PC-9 (cell line): Measurements from ENCODE around the gene CRLF3. TPM values are rescaled to one million over a fixed set of nuclear protein-coding genes. Genes with fewer than 3 reads are reported as not detected.
"Not testable (repeated sequence)": the region's sequence is repeated elsewhere in the genome, so short reads cannot be mapped to it uniquely, and the experiment has no call there.

ENCODE experiments used
- BruUV-seq: library from RNA; stranded (reverse); fragments of 400-500 nt; replicated peaks from 2 replicates; lab custom pipeline; 2021; lab: Mats Ljungman, UMichigan
- CTCF ChIA-PET: fragments of 300-600 bp; sonication (Branson Sonifier 250); formaldehyde crosslinking; loops from one replicate; lab custom pipeline; 2022; ENCODE audit warnings: antibody characterized with exemption; lab: Charles Lee
- POLR2A ChIA-PET: fragments of 300-600 bp; sonication (Branson Sonifier 250); formaldehyde crosslinking; loops from one replicate; lab custom pipeline; 2022; ENCODE audit warnings: antibody characterized with exemption; ENCODE audit not compliant: unreplicated experiment; lab: Charles Lee
- DNase-seq, 2 experiments: peaks; one replicate each; pipeline versions ENCODE4 v3.0.0 to v3.0.0-alpha.2; 2015 to 2022; ENCODE audit warnings: mixed read lengths in 1 of 2
- H2AFZ ChIP-seq: fragments of 200-600 bp; sonication (generic); 2 replicates; pipeline ENCODE4 v1.8.1; 2017; ENCODE audit warnings: antibody characterized with exemption
- H3F3A ChIP-seq: fragments of 200-600 bp; sonication (generic); 2 replicates; pipeline ENCODE4 v1.8.1; 2017; ENCODE audit warnings: antibody characterized with exemption, mild to moderate bottlenecking, low read depth; ENCODE audit not compliant: insufficient read depth
- H3K27ac ChIP-seq: fragments of 200-600 bp; sonication (generic); 2 replicates; pipeline ENCODE4 v1.6.1; 2016; ENCODE audit warnings: mixed run types
- H3K27me3 ChIP-seq: fragments of 200-600 bp; sonication (generic); 2 replicates; pipeline ENCODE4 v1.6.1; 2016; ENCODE audit warnings: low read depth, mixed run types; ENCODE audit not compliant: insufficient read depth
- H3K36me3 ChIP-seq: fragments of 200-600 bp; sonication (generic); 2 replicates; pipeline ENCODE4 v1.6.1; 2016; ENCODE audit warnings: low read depth, mixed run types
- H3K4me1 ChIP-seq: fragments of 200-600 bp; sonication (generic); replicated peaks from 2 replicates; pipeline ENCODE4 v1.6.1; 2016; ENCODE audit warnings: mixed run types; ENCODE audit not compliant: insufficient read depth
- H3K4me2 ChIP-seq: fragments of 200-600 bp; sonication (generic); 2 replicates; pipeline ENCODE4 v1.6.1; 2017; ENCODE audit warnings: mixed run types
- H3K4me3 ChIP-seq: fragments of 200-600 bp; sonication (generic); 2 replicates; pipeline ENCODE4 v1.6.1; 2016; ENCODE audit warnings: mixed run types
- H3K79me2 ChIP-seq: fragments of 200-600 bp; sonication (generic); 2 replicates; pipeline ENCODE4 v1.6.1; 2017; ENCODE audit warnings: low read depth, mixed run types
- H3K9me2 ChIP-seq: fragments of 200-600 bp; sonication (generic); 2 replicates; pipeline ENCODE4 v1.8.1; 2017; ENCODE audit warnings: mild to moderate bottlenecking; ENCODE audit not compliant: insufficient read depth
- H3K9me3 ChIP-seq: fragments of 200-600 bp; sonication (generic); 2 replicates; pipeline ENCODE4 v1.8.1; 2016; ENCODE audit warnings: low read depth; ENCODE audit not compliant: insufficient read depth
- H4K20me1 ChIP-seq: fragments of 200-600 bp; sonication (generic); 2 replicates; pipeline ENCODE4 v1.8.1; 2017; ENCODE audit not compliant: insufficient read depth
- CTCF ChIP-seq: fragments of 200-600 bp; sonication (generic); conservative IDR thresholded peaks from 2 replicates; pipeline ENCODE4 v1.6.1; 2017; ENCODE audit warnings: mixed run types, antibody characterized with exemption, mild to moderate bottlenecking, moderate library complexity
- EZH2 ChIP-seq: fragments of 200-600 bp; sonication (generic); IDR thresholded peaks from 2 replicates; pipeline ENCODE4 v1.8.0; 2017; ENCODE audit warnings: antibody characterized with exemption, low read depth
- intact Hi-C: fragments of 100-400 bp; cut with micrococcal nuclease; formaldehyde crosslinking; loops from one replicate; pipeline ENCODE4 v1.10.0; 2022; ENCODE audit not compliant: unreplicated experiment
- total RNA-seq: library from RNA; stranded (reverse); gene quantifications from 2 replicates; pipeline ENCODE4 v1.2.3, GENCODE V29; 2021

Gene CRLF3
- total RNA-seq, 1 experiment from 2014 or later, result 12.9 TPM

GRCh38 chr17:30821871-30822723, 2.4 kb downstream of the CRLF3 start:
- POLR2A ChIA-PET, result no interaction called here
- H3K4me1 ChIP-seq, result peaks cover 33% of the 10 kb centered on the region
- H3F3A ChIP-seq, result peaks cover 19% of the 10 kb centered on the region; the same call in 1 of the 2 replicates
- no peak overlapping the region for H2AFZ ChIP-seq
- no peak overlapping the region for H3K4me3 ChIP-seq
- no peaks in the 10 kb centered on the region for H3K36me3 ChIP-seq
- peaks cover 10% of the 10 kb centered on the region; the same call in 1 of the 2 replicates for H4K20me1 ChIP-seq
- no peak overlapping the region for H3K27ac ChIP-seq
- intact Hi-C loops, result no loop called here
- no TSS peak for BruUV-seq
- H3K9me2 ChIP-seq, result no peaks in the 10 kb centered on the region
- TF ChIP-seq CTCF (no peak), EZH2 (no peak)
- no peaks in the 10 kb centered on the region for H3K9me3 ChIP-seq
- DNase-seq, result no peak
- peak overlapping the region; percentile 99; the same call in 1 of the 2 replicates for H3K4me2 ChIP-seq
- CTCF ChIA-PET, result interaction anchor here (0.6 kb wide), 1 partner anchor 64 kb away, joined by 3 read pairs; no protein-coding TSS in a partner anchor
- H3K79me2 ChIP-seq, result peaks cover 58% of the 10 kb centered on the region
- no peaks in the 10 kb centered on the region for H3K27me3 ChIP-seq

- H3F3A ChIP-seq, result peaks cover 6% of the 10 kb centered on the region; the same call in 1 of the 2 replicates
- peaks cover 65% of the 10 kb centered on the region for H3K79me2 ChIP-seq
- intact Hi-C loops, result no loop called here
- no peaks in the 10 kb centered on the region for H3K9me2 ChIP-seq
- no peak overlapping the region for H3K4me3 ChIP-seq
- no peak for DNase-seq
- BruUV-seq, result no TSS peak
- H3K4me2 ChIP-seq, result no peak overlapping the region
- H3K4me1 ChIP-seq, result peaks cover 16% of the 10 kb centered on the region; the same call in 1 of the 2 replicates
- no peaks in the 10 kb centered on the region for H3K27me3 ChIP-seq
- H3K36me3 ChIP-seq, result no peaks in the 10 kb centered on the region
- H3K9me3 ChIP-seq, result no peaks in the 10 kb centered on the region
- H4K20me1 ChIP-seq, result peaks cover 10% of the 10 kb centered on the region; the same call in 1 of the 2 replicates
- CTCF ChIA-PET, result no interaction called here
- no peak overlapping the region for H2AFZ ChIP-seq
- POLR2A ChIA-PET, result interaction anchor here (0.7 kb wide), 1 partner anchor 15 kb away, joined by 4 read pairs; no protein-coding TSS in a partner anchor
- no peak for TF ChIP-seq CTCF
- no peak for TF ChIP-seq EZH2
- no peak overlapping the region for H3K27ac ChIP-seq
These were observed 4.4 kb downstream of the CRLF3 start for GRCh38 chr17:30819971-30820705.

GRCh38 chr17:30816165-30816564, 8.3 kb downstream of the CRLF3 start:
- H3K4me1 ChIP-seq, result no peaks in the 10 kb centered on the region; the same call in 1 of the 2 replicates
- H2AFZ ChIP-seq, result no peak overlapping the region
- no peak for DNase-seq
- no peak overlapping the region for H3K27ac ChIP-seq
- intact Hi-C loops, result no loop called here
- H3K9me3 ChIP-seq, result no peaks in the 10 kb centered on the region
- ChIA-PET CTCF (no interaction called here), POLR2A (no interaction called here)
- H3K4me3 ChIP-seq, result no peak overlapping the region
- H3K4me2 ChIP-seq, result no peak overlapping the region
- H3K9me2 ChIP-seq, result no peaks in the 10 kb centered on the region
- no peaks in the 10 kb centered on the region for H3K36me3 ChIP-seq
- peaks cover 5% of the 10 kb centered on the region; the same call in 1 of the 2 replicates for H4K20me1 ChIP-seq
- no TSS peak for BruUV-seq
- TF ChIP-seq EZH2 (no peak), CTCF (no peak)
- H3K79me2 ChIP-seq, result peaks cover 51% of the 10 kb centered on the region
- no peaks in the 10 kb centered on the region for H3K27me3 ChIP-seq
- 0 out of 2 replicates have a peak, but pooled peaks cover 8% of the 10 kb centered on the region for H3F3A ChIP-seq

- H3K9me3 ChIP-seq, POLR2A ChIA-PET, H3K4me3 ChIP-seq, H3K4me2 ChIP-seq, H3K27ac ChIP-seq, H2AFZ ChIP-seq, H3K36me3 ChIP-seq, H3K9me2 ChIP-seq, intact Hi-C loops, H3K27me3 ChIP-seq, CTCF ChIA-PET, DNase-seq, H3K4me1 ChIP-seq, BruUV-seq, H4K20me1 ChIP-seq, H3F3A ChIP-seq: not testable (repeated sequence)
- peaks cover 42% of the 10 kb centered on the region for H3K79me2 ChIP-seq
These were observed 9.6 kb downstream of the CRLF3 start for GRCh38 chr17:30814860-30815259.
